ENCODE results near the gene RIT1.

RIT1 gene

GRCh38 chr1:155856975-155857930 is 53.9 kb downstream of the RIT1 start, which contains the start of gene GON4L:
Gene GON4L, minus strand, starts transcription at chr1:155857214. Its CDS starts 3,434 bp downstream, at chr1:155853780.
- DNase-seq (ENCODE audit: low read depth in 2 of 2): peak; percentile 78 to 83

GRCh38 chr1:155856257-155856974 is 54.7 kb downstream of the RIT1 start:
- DNase-seq (ENCODE audit: low read depth in 2 of 2): no peak

- DNase-seq (ENCODE audit: low read depth in 2 of 2): no peak
These were observed 60.8 kb downstream of the RIT1 start for GRCh38 chr1:155850345-155850744.

- no peak for DNase-seq (ENCODE audit: low read depth in 2 of 2)
These were observed 63.2 kb downstream of the RIT1 start for GRCh38 chr1:155847823-155848529.
